CD4-positive, alpha-beta T cell treated with Interferon alpha-2 for 1 hour (primary cell): Measurements from ENCODE around the gene NFIB.

Source experiments
- DNase-seq, 2 donors: peaks; one replicate each; pipeline ENCODE4 v3.0.0-alpha.2; 2020 to 2022

Gene NFIB

GRCh38 chr9:14180093-14180959 is 133.6 kb downstream of the NFIB start:
- no peak for DNase-seq

GRCh38 chr9:14179449-14179848 is 134.5 kb downstream of the NFIB start:
- no peak for DNase-seq

GRCh38 chr9:14175778-14176177 is 138.2 kb downstream of the NFIB start:
- DNase-seq, result no peak

- DNase-seq, result no peak
These were observed 140.2 kb downstream of the NFIB start for GRCh38 chr9:14173713-14174112.

GRCh38 chr9:14170973-14171596 is 142.9 kb downstream of the NFIB start:
- no peak for DNase-seq

- DNase-seq, result no peak
These were observed 143.5 kb downstream of the NFIB start for GRCh38 chr9:14170392-14170931.

- DNase-seq, result no peak
These were observed 145.6 kb downstream of the NFIB start for GRCh38 chr9:14168381-14168780.

- DNase-seq, result no peak
These were observed 148.4 kb downstream of the NFIB start for GRCh38 chr9:14165376-14166035.

GRCh38 chr9:14164908-14165307 is 149.0 kb downstream of the NFIB start:
- no peak for DNase-seq

GRCh38 chr9:14159440-14160216 is 154.3 kb downstream of the NFIB start:
- DNase-seq, result no peak

GRCh38 chr9:14158916-14159315 is 155.0 kb downstream of the NFIB start:
- no peak for DNase-seq

GRCh38 chr9:14158136-14158813 is 155.7 kb downstream of the NFIB start:
- no peak for DNase-seq

GRCh38 chr9:14157191-14157590 is 156.8 kb downstream of the NFIB start:
- no peak for DNase-seq

- no peak for DNase-seq
These were observed 157.9 kb downstream of the NFIB start for GRCh38 chr9:14156046-14156445.

GRCh38 chr9:14155237-14155636 is 158.7 kb downstream of the NFIB start:
- no peak for DNase-seq

- no peak for DNase-seq
These were observed 160.6 kb downstream of the NFIB start for GRCh38 chr9:14153310-14153720.

GRCh38 chr9:14151451-14151850 is 162.5 kb downstream of the NFIB start:
- DNase-seq, result no peak

GRCh38 chr9:14148501-14149103 is 165.3 kb downstream of the NFIB start:
- no peak for DNase-seq

- DNase-seq, result no peak
These were observed 166.2 kb downstream of the NFIB start for GRCh38 chr9:14147738-14148137.

- no peak for DNase-seq
These were observed 167.6 kb downstream of the NFIB start for GRCh38 chr9:14146201-14146874.

GRCh38 chr9:14144215-14144614 is 169.7 kb downstream of the NFIB start:
- DNase-seq, result no peak
